GM21423 (cell line): ENCODE results near the gene GPR89A.
"Not testable (repeated sequence)": the region's sequence is repeated elsewhere in the genome, so short reads cannot be mapped to it uniquely, and the experiment has no call there.

Experiments used
- ATAC-seq: cut with Tn5 transposase; IDR thresholded peaks from one replicate; pipeline ENCODE4 v1.9.1; 2021; ENCODE audit warnings: mild to moderate bottlenecking, moderate library complexity; ENCODE audit not compliant: unreplicated experiment

GPR89A gene

GRCh38 chr1:145716641-145717345 is 109.0 kb downstream of the GPR89A start:
- no peak for ATAC-seq

- ATAC-seq = no peak
Measured at GRCh38 chr1:145717833-145718232, 110.0 kb downstream of the GPR89A start.

GRCh38 chr1:145718465-145718864 is 110.7 kb downstream of the GPR89A start:
- ATAC-seq = not testable (repeated sequence)

- no peak for ATAC-seq
Measured at GRCh38 chr1:145719230-145720079, 111.7 kb downstream of the GPR89A start, which contains the start of gene CD160. Gene CD160 (plus strand): TSS chr1:145719499. CDS start chr1:145728328, 8,829 bp downstream.
